UCSD-AML1 (cell line): ENCODE data around the gene IL17RC.

Experiments
- DNase-seq: peaks from one replicate; lab custom pipeline; 2025; ENCODE audit not compliant: unreplicated experiment; lab: John Stamatoyannopoulos, UW

Gene IL17RC

DNA sequence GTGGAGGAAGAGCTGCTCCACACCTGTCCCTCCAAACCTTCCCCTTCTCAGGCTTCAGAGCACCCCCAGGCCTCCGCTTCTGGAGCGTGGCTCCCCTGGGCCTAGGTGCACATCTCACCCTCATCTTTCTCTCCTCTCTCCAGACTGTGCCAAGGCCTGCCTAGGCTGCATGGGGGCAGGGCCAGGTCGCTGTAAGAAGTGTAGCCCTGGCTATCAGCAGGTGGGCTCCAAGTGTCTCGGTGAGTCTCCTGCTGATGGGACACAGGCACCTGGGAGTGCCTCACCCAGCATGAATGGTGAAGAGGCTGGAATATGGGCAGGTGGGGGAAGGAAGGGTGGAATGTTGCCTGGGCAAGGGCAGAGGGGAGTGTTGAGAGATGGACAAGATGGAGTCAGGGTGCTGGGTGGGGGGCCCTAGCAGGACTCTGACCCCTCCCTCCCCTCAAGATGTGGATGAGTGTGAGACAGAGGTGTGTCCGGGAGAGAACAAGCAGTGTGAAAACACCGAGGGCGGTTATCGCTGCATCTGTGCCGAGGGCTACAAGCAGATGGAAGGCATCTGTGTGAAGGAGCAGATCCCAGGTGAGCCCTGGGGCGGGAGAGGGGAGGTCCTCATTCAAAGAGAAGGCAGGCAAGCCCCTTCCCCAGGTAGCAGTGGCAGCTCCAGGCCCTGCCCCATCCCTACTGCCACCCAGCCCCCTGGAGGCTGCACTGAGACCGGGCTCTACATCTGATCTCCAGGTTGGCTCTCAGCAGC lies 26.2 kb downstream of the IL17RC start:
- DNase-seq: no peak

- DNase-seq: no peak
These were observed 27.4 kb downstream of the IL17RC start for GRCh38 chr3:9944271-9944670.

DNA sequence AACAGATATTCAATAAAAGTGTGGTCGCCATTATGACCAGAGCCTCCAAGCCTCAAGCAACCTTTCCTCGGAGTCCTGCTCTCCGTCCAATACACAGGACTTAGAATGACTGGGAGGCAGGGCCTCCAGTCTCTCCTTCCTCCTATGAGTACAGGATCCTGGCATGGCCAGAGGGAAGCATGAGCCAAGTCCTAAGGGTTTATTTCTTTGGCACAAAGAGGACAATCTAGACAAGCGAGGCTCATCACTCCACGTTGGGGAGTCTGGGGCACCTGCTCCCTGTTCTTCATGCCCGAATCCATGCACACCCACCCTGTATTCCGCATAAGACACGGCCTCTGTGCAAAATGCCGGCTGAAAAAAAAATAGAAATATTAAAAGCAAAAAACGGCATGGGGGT lies 28.5 kb downstream of the IL17RC start:
- DNase-seq: no peak

DNA sequence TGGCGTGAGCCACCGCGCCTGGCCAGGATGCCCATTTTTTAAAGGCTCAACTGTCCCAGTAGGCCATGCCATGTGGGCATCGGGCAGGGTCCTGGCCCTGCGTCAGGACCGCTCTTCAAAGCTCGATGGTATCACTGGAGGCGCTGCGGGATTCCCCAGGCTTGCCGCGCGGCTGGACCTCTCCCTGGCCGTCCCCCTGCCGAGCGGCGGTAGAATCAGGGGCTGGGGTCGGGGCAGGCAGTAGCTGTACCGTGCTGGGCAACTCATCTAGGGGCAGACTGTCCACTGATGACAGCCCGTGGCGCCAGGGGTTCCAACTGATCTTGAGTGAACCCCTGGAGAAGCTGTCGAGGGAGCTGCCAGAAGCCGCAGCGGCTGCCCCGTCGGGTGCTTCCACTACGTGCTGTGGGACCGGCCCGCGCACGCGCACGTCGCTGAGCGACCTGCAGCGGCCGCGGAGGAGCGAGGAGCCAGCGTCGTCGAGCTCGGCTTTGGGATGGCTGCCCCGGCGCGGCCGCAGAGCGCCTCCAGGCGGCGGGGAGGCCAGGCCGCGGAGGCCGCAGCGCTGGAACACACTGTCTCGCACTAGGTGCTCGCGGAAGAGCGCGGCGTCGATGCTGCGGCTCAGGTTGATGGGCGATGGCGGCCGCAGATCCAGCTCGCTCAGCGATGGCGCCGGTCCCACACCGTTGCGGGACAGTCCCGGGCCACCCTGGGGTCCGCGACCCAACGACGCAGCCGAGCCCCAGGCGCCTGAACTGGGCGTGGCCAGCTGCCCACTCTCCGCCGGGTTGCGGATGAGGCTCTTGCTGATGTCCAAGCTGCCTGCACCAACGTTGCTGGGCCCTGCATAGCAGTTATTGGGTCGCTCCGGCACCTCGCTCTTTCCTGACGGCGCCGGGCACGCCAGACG lies 29.5 kb downstream of the IL17RC start:
- no peak for DNase-seq

DNA sequence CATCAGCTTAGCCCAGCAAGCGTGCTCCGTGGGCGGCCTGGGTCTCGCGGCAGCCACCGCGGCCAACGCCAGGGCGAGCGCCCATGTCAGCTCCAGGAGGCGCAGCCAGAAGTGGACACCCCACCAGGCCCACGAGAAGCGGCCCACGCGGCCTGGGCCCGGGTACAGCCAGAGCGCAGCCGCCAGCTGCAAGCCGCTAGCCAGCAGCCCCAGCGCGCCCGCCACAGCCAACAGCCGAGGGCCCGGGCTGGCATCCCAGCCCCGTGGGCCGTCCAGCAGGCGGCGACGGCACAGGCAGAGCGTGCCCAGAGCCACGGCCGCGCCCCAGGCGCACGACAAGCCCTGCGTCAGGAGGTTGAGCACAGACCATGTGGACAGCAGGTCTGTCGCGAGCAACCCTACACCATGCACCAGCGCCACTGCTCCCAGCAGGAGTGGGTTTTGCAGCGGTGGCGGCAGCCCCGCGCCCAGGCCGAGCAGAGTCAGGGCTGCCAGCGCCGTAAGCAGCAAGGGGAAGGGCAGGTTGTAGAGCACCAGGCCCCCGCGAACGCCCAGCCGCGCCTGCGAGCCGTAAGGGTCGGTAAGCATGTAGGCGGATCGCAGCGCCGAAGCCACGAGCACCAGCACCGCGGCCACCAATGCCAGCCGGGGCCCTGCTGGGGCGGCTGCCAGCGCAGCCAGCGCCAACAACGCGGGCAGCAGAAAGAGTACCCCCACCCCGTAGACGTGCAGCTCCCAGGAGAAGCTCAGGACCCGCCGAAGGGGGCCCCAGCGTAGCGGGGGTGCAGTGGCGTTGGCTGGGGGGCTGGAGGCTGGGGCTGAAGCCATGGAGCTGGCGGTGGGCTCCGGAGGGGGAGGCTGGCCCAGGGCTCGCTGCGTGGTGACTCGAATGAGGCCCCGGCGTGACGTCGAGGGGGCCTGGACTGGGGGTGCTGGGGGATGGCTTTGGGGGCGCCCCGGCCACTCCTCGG lies 30.4 kb downstream of the IL17RC start:
- DNase-seq: no peak

DNA sequence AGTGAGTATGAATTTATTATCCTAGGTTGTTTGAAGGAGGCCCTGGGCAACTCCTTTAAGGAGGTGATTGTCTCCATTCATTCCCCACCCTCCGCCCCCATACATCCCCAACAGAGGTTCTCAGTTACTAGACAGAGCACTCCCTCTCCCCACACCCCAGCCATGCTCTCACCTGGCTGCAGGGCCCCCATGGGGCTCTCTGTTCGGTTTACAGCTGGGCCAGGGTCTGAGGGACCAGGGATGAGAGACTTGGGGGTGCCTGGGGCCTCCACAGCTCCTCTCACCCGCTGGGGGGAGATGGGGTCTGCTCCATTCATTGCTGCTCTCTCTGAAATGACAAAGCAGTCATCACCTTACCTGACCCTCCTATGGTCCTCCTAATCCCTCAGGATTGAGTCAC lies 31.7 kb downstream of the IL17RC start:
- DNase-seq: no peak

- DNase-seq: no peak
These were observed 32.2 kb downstream of the IL17RC start for GRCh38 chr3:9949115-9949514.

DNA sequence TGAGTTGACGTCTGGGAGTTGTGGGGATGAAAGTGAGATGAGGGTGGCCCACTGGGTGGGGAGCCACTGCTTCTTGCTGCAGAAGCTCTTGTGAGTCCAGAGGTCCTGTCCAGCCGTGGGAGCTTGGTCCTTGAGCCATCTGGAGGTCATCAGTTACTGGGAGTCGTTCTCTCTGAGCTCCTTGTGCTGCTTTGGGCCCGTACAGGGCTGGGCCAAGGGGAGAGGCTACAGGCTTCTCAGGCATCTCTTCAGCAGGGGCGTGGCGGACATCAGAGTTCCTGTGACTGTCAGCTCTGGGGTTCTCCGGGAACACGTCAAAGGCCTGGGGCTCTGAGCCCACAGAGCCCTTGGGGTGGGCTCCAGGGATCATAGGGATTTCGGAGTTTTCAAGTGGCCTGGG lies 32.7 kb downstream of the IL17RC start:
- DNase-seq: no peak

- no peak for DNase-seq
These were observed 34.2 kb downstream of the IL17RC start for GRCh38 chr3:9951126-9951525.

- no peak for DNase-seq
These were observed 34.7 kb downstream of the IL17RC start for GRCh38 chr3:9951598-9951961.

DNA sequence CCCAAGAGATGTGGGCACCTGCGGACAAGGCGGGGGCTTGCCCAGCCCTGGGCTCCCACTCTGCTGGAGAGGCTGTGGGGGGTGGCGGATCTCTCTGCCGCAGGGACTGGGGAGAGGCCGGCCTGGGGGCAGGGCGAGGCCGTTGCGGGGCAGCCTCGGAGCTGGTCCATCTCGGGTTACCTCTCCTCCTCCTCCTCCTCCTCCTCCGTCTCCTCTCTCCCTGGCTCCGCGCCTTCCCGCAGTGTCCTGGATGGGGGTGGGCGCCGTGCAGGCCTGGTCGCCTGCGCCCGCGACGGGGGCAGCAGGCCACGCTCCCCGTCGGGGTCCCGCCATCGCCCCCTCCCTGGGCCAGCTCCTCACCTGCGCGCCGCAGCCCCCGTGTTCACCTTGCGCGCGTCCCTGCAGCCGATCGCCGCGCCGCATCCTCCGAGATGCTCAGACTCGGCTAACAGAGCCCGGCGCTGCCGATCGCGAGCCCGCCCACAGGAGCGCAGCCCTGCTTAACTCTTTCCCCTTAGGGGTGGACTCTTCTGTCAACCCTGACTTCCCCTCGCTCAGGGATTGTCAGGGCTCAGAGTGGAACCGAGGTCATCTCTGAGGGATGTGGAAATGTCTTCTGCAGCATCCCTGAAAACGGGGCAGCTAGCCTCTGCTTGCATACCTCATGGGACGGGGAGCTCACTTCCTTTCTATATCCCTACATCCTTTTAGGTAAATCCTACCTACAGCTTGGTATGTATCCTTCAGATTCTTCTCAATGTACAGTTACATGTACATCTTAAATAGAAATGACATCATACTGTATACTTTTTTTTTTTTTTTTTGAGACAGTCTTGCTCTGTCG lies 35.3 kb downstream of the IL17RC start, which contains the start of gene PRRT3:
Gene PRRT3 (minus strand): TSS at position 447 of the 844 bp plus-strand sequence. CDS start 2,293 bp downstream, outside the sequence.
- peak; percentile 55 for DNase-seq

DNA sequence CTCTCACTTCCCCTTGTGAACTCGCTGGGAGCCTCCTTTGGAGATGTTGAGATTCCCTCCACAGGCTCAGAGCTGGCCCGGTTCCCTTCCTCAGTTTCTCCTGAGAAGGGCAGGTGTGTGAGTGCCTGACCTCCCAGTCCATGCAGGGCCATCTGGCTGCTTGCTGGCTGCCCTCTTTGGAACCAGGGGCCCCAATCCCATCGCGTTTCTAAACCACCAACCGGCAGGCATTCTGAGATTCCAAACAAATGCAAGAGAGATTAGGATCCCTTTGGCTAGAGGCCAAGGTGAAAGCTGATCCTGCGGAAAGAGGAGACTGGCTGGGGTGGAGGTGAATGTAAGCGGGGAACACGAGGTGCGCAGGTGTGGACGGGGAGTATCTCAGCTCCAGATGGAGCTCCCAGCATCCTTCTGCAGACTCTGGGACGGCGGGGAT lies 38.2 kb downstream of the IL17RC start:
- DNase-seq: no peak

DNA sequence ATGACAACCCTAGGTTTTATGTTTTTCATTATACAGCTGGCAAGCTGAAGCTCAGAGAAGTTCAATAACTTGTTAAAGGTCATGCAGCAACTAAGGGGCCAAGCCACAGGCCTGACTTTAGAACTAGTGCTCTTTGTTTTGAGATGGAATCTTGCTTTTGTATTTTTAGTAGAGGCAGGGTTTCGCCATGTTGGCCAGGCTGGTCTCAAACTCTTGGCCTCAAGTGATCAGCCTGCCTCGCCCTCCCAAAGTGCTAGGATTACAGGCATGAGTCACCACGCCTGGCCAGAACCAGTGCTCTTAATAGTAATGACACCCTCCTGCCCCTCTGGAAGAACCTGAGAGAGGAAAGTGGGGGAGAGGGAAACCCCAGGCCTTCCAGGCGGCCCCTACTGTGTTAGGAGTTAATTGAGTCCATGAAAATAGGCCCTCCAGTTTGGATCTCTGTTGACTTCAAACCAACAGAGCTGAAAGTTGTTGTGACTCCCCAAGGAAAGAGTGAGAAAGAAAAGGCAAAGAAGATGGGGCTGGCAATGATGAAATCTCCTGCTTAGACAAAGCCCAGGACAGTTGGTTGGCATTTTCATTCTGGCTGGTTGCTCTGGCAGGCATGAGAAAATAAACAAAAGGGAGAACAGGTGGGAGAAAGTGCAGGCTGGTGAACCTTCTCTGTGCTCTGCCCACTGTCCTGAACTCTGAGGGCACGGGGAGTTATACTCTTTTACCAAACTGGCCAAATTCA lies 38.9 kb downstream of the IL17RC start:
- no peak for DNase-seq

DNA sequence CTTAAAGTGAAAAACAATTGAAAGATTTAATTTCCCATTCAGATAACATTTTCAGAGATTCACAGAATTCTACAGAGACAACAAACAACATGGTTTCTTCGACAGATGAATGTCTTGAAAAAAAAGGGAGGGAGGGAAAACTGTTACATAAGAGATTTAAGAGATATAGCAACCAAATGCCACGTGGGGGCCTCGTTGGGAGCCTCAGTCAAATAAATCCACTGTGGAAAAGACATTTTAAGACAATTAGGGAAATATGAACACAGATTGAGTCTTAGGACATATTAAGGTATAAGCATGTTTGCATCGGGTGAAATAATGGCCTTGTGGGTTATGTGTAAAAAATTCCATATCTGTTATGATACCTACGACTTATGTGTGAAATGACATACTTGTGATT lies 40.3 kb downstream of the IL17RC start:
- no peak for DNase-seq

GRCh38 chr3:9965200-9965875 lies 48.4 kb downstream of the IL17RC start:
- no peak for DNase-seq

DNA sequence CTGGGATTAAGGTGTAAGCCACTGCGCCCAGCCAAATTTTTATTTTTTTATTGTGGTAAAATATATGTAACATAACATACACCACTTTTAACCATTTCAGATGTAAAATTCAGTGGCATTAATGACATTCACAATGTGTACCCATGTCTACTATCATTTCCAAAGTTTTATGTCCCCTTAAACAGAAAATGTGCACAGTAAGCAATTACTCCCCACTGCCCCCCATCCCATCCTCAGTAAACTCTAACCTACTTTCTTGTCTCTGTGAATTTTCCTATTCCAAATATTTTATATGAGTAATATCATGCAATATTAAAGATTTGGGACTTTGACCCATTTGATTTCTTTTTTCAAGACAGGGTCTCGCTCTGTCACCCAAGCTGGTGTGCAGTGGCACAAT lies 49.9 kb downstream of the IL17RC start:
- no peak for DNase-seq

DNA sequence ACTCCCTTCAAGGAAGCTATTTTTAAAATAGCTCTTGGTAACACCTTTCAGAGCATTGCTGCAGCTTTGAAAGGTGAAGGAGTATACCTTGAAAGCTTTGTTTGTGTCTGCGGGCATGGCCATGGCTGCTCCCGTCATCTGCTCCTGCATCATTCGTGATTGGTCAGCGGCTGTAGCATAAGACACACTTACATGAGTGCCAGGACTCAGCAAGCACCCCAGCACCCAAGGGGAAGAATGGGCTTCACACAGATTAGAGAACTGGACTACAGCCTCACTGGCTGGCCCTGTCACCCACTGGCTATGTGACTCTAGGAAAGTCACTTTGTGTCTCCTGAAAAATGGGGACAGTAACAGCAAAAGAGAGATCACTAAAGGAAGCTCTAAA lies 52.7 kb downstream of the IL17RC start:
- no peak for DNase-seq

DNA sequence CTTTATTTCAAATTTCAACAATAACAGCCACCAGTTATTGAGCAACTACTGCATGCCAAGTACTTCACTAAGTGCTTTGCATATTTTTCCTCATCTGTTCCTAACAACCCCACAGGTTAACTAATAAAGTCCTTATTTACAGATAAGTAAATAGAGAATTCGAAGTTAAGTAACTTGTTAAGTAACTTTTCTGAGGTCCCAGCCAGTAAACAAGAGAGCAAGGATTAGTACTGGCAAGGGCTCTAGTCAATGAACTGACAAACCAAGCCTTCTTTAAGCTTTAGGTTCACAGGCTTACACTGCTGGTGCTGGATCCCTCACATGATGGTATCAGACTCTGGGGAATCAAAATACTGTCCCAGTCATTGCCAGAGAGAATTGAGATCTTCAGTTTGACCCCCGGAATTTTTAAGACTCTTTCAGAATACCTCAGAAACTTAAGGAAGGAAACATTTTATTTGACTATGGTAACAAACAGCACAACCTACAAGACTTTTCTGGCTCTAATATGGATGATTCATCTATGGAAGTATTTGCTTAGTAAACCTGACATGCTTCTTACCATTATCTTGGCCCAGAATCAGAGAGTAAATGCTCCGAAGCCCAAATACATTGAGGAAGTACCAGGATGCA lies 53.2 kb downstream of the IL17RC start:
- DNase-seq: no peak
